ENCODE measurements around the gene TSC22D1. TPM values are rescaled to one million over a fixed set of nuclear protein-coding genes. Genes with fewer than 3 reads are reported as not detected.
"Not testable (repeated sequence)": the region's sequence is repeated elsewhere in the genome, so short reads cannot be mapped to it uniquely, and the experiment has no call there.

The TSC22D1 gene
- total RNA-seq, 2 donors from 2014 or later, result 6.4 to 13.2 TPM

GRCh38 chr13:44583137-44583536, 7.0 kb upstream of the TSC22D1 start:
- no peak for ATAC-seq
- H3K27ac Mint-ChIP-seq, result no peak overlapping the region
- no peak overlapping the region for H3K4me3 Mint-ChIP-seq
- peaks cover 13 to 25% of the 10 kb centered on the region in 2 donors for H3K27me3 Mint-ChIP-seq
- peaks cover 0 to 3% of the 10 kb centered on the region in 2 donors for H3K4me1 Mint-ChIP-seq (ENCODE audit: low read depth in 2 of 2)
- no peak for DNase-seq (ENCODE audit: low spot score)
- no peaks in the 10 kb centered on the region for H3K9me3 Mint-ChIP-seq
- H3K36me3 Mint-ChIP-seq, result no peaks in the 10 kb centered on the region

- Mint-ChIP-seq H3K9me3 (no peaks in the 10 kb centered on the region), H3K4me3 (peak overlapping the region; percentile 86), H3K36me3 (no peaks in the 10 kb centered on the region), H3K4me1 (ENCODE audit: low read depth in 2 of 2) (peaks cover 20 to 28% of the 10 kb centered on the region in 2 donors), H3K27ac (peak overlapping the region; percentile 43 to 81), H3K27me3 (peaks cover 2 to 3% of the 10 kb centered on the region in 2 donors)
- DNase-seq (ENCODE audit: low spot score), result no peak
- no peak for ATAC-seq
Observed at GRCh38 chr13:44578067-44578400, 1.9 kb upstream of the TSC22D1 start.

GRCh38 chr13:44577236-44578066, 1.3 kb upstream of the TSC22D1 start:
- DNase-seq (ENCODE audit: low spot score) (peak; percentile 96), ATAC-seq (peak; percentile 87 to 92)
- Mint-ChIP-seq H3K9me3 (no peaks in the 10 kb centered on the region), H3K4me3 (peak overlapping the region; percentile 86), H3K36me3 (no peaks in the 10 kb centered on the region), H3K27ac (peak overlapping the region; percentile 81 to 83), H3K4me1 (ENCODE audit: low read depth in 2 of 2) (peaks cover 26 to 31% of the 10 kb centered on the region in 2 donors), H3K27me3 (no peaks in the 10 kb centered on the region)

- no peaks in the 10 kb centered on the region for H3K27me3 Mint-ChIP-seq
- H3K9me3 Mint-ChIP-seq, result no peaks in the 10 kb centered on the region
- peak overlapping the region; percentile 93 for H3K4me3 Mint-ChIP-seq
- no peaks in the 10 kb centered on the region for H3K36me3 Mint-ChIP-seq
- peaks cover 31 to 33% of the 10 kb centered on the region in 2 donors for H3K4me1 Mint-ChIP-seq (ENCODE audit: low read depth in 2 of 2)
- peak; percentile 72 for DNase-seq (ENCODE audit: low spot score)
- peak; percentile 24 to 26 for ATAC-seq
- peak overlapping the region; percentile 81 to 86 for H3K27ac Mint-ChIP-seq
Observed at GRCh38 chr13:44576351-44577235, 463 bp upstream of the TSC22D1 start.

GRCh38 chr13:44575035-44575434, 1.1 kb downstream of the TSC22D1 start:
- no peaks in the 10 kb centered on the region for H3K9me3 Mint-ChIP-seq

GRCh38 chr13:44574466-44574855, 1.7 kb downstream of the TSC22D1 start:
- H3K9me3 Mint-ChIP-seq, result no peaks in the 10 kb centered on the region

More at GRCh38 chr13:44575035-44575434, 1.1 kb downstream of the TSC22D1 start:
- Mint-ChIP-seq H3K36me3 (no peaks in the 10 kb centered on the region), H3K27ac (peak overlapping the region; percentile 77 to 86), H3K27me3 (no peaks in the 10 kb centered on the region), H3K4me1 (ENCODE audit: low read depth in 2 of 2) (peaks cover 31 to 33% of the 10 kb centered on the region in 2 donors), H3K4me3 (peak overlapping the region; percentile 93)
- DNase-seq (ENCODE audit: low spot score), result no peak
- ATAC-seq, result no peak

GRCh38 chr13:44573790-44574465, 2.2 kb downstream of the TSC22D1 start:
- Mint-ChIP-seq H3K36me3 (no peaks in the 10 kb centered on the region), H3K9me3 (no peaks in the 10 kb centered on the region), H3K27me3 (no peaks in the 10 kb centered on the region), H3K4me3 (no peak overlapping the region), H3K27ac (no peak overlapping the region), H3K4me1 (ENCODE audit: low read depth in 2 of 2) (peaks cover 31 to 35% of the 10 kb centered on the region in 2 donors)
- DNase-seq (ENCODE audit: low spot score), result no peak
- no peak for ATAC-seq

More at GRCh38 chr13:44574466-44574855, 1.7 kb downstream of the TSC22D1 start:
- Mint-ChIP-seq H3K4me1 (ENCODE audit: low read depth in 2 of 2) (peaks cover 31 to 33% of the 10 kb centered on the region in 2 donors), H3K36me3 (no peaks in the 10 kb centered on the region), H3K27ac (no peak overlapping the region), H3K4me3 (no peak overlapping the region), H3K27me3 (no peaks in the 10 kb centered on the region)
- DNase-seq (ENCODE audit: low spot score) (no peak), ATAC-seq (no peak)

- DNase-seq (ENCODE audit: low spot score), result no peak
- Mint-ChIP-seq H3K9me3 (no peaks in the 10 kb centered on the region), H3K4me3 (no peak overlapping the region), H3K4me1 (ENCODE audit: low read depth in 2 of 2) (peaks cover 31 to 39% of the 10 kb centered on the region in 2 donors), H3K27me3 (no peaks in the 10 kb centered on the region), H3K36me3 (no peaks in the 10 kb centered on the region), H3K27ac (no peak overlapping the region)
- no peak for ATAC-seq
Observed at GRCh38 chr13:44573071-44573470, 3.1 kb downstream of the TSC22D1 start.

- no peak overlapping the region for H3K4me3 Mint-ChIP-seq
- no peak overlapping the region for H3K27ac Mint-ChIP-seq
- H3K9me3 Mint-ChIP-seq, result no peaks in the 10 kb centered on the region
- H3K4me1 Mint-ChIP-seq (ENCODE audit: low read depth in 2 of 2), result peaks cover 4 to 28% of the 10 kb centered on the region in 2 donors
- H3K27me3 Mint-ChIP-seq, result no peaks in the 10 kb centered on the region
- H3K36me3 Mint-ChIP-seq, result no peaks in the 10 kb centered on the region
- DNase-seq (ENCODE audit: low spot score) (no peak), ATAC-seq (no peak)
Observed at GRCh38 chr13:44566601-44567000, 9.5 kb downstream of the TSC22D1 start.

- H3K9me3 Mint-ChIP-seq, result no peaks in the 10 kb centered on the region
- H3K36me3 Mint-ChIP-seq, result no peaks in the 10 kb centered on the region
- H3K27ac Mint-ChIP-seq, result no peak overlapping the region
- no peak for ATAC-seq
- no peak for DNase-seq (ENCODE audit: low spot score)
- no peak overlapping the region for H3K4me3 Mint-ChIP-seq
- H3K27me3 Mint-ChIP-seq, result no peaks in the 10 kb centered on the region
- peaks cover 4 to 28% of the 10 kb centered on the region in 2 donors for H3K4me1 Mint-ChIP-seq (ENCODE audit: low read depth in 2 of 2)
Observed at GRCh38 chr13:44565881-44566280, 10.2 kb downstream of the TSC22D1 start.

GRCh38 chr13:44564936-44565335, 11.2 kb downstream of the TSC22D1 start:
- no peak for DNase-seq (ENCODE audit: low spot score)
- Mint-ChIP-seq H3K27ac (no peak overlapping the region), H3K4me3 (no peak overlapping the region), H3K27me3 (no peaks in the 10 kb centered on the region), H3K9me3 (no peaks in the 10 kb centered on the region), H3K36me3 (no peaks in the 10 kb centered on the region), H3K4me1 (ENCODE audit: low read depth in 2 of 2) (peaks cover 4 to 28% of the 10 kb centered on the region in 2 donors)
- ATAC-seq, result no peak

- H3K27ac Mint-ChIP-seq; H3K9me3 Mint-ChIP-seq; H3K4me3 Mint-ChIP-seq; DNase-seq (ENCODE audit: low spot score); H3K36me3 Mint-ChIP-seq; ATAC-seq; H3K27me3 Mint-ChIP-seq: not testable (repeated sequence)
- H3K4me1 Mint-ChIP-seq (ENCODE audit: low read depth in 2 of 2), result peaks cover 0 to 19% of the 10 kb centered on the region in 2 donors
Observed at GRCh38 chr13:44562853-44563252, 13.3 kb downstream of the TSC22D1 start.

- Mint-ChIP-seq H3K36me3 (no peaks in the 10 kb centered on the region), H3K4me3 (no peak overlapping the region), H3K27me3 (no peaks in the 10 kb centered on the region), H3K4me1 (ENCODE audit: low read depth in 2 of 2) (peaks cover 0 to 6% of the 10 kb centered on the region in 2 donors), H3K9me3 (no peaks in the 10 kb centered on the region), H3K27ac (no peak overlapping the region)
- DNase-seq (ENCODE audit: low spot score) (no peak), ATAC-seq (no peak)
Observed at GRCh38 chr13:44561351-44561750, 14.8 kb downstream of the TSC22D1 start.

All from natural killer cell treated with Interleukin-12 subunit alpha and Interleukin-12 subunit beta and Interleukin-15 and Interleukin-18, amount 100 ng/mL, for 72 hours (primary cell).